ENCODE results near the gene KRTAP1-4. TPM values are rescaled to one million over a fixed set of nuclear protein-coding genes. Genes with fewer than 3 reads are reported as not detected.

KRTAP1-4 gene
- total RNA-seq, 1 experiment from 2014 or later, result not detected

GRCh38 chr17:41008811-41009210 lies 21.2 kb downstream of the KRTAP1-4 start, which contains the start of gene KRTAP3-1:
TSS of gene KRTAP3-1 (minus strand) at chr17:41009128. CDS start at chr17:41009074, 54 bp downstream.
- Histone ChIP-seq H3K4me1 (replicated peaks; ENCODE audit: insufficient read depth) (peaks cover 51% of the 10 kb centered on the region), H4K20me1 (ENCODE audit: insufficient read depth) (no peaks in the 10 kb centered on the region), H3K9me2 (ENCODE audit: insufficient read depth) (no peaks in the 10 kb centered on the region), H3K4me2 (peak within 1 kb of the TSS; percentile 34), H2AFZ (no peak within 1 kb of the TSS), H3K27me3 (ENCODE audit: insufficient read depth, low read depth) (no peaks in the 10 kb centered on the region), H3F3A (ENCODE audit: insufficient read depth, low read depth) (peaks cover 39% of the 10 kb centered on the region), H3K4me3 (no peak within 1 kb of the TSS), H3K27ac (peak within 1 kb of the TSS; percentile 59), H3K9me3 (ENCODE audit: insufficient read depth, low read depth) (no peaks in the 10 kb centered on the region; the same call in 1 of the 2 replicates), H3K36me3 (ENCODE audit: low read depth) (no peaks in the 10 kb centered on the region), H3K79me2 (ENCODE audit: low read depth) (no peaks in the 10 kb centered on the region)
- no peak for TF ChIP-seq CTCF (conservative IDR thresholded peaks at IDR 0.05)
- no peak for TF ChIP-seq EZH2 (IDR thresholded peaks at IDR 0.05; ENCODE audit: low read depth)
- intact Hi-C loops (cut with micrococcal nuclease; ENCODE audit: unreplicated experiment), result no loop called here
- no TSS peak for BruUV-seq (replicated peaks)
- no peak for DNase-seq
- CTCF ChIA-PET, result no interaction called here
- POLR2A ChIA-PET (ENCODE audit: unreplicated experiment), result interaction anchor here (1.0 kb wide), 1 partner anchor 486 kb away, joined by 8 read pairs; no protein-coding TSS in a partner anchor

- Histone ChIP-seq H3K4me1 (replicated peaks; ENCODE audit: insufficient read depth) (peaks cover 28% of the 10 kb centered on the region), H2AFZ (no peak overlapping the region), H3K4me2 (no peak overlapping the region), H3F3A (ENCODE audit: insufficient read depth, low read depth) (peaks cover 12% of the 10 kb centered on the region), H3K27me3 (ENCODE audit: insufficient read depth, low read depth) (no peaks in the 10 kb centered on the region), H3K9me2 (ENCODE audit: insufficient read depth) (no peaks in the 10 kb centered on the region), H3K79me2 (ENCODE audit: low read depth) (no peaks in the 10 kb centered on the region), H3K9me3 (ENCODE audit: insufficient read depth, low read depth) (peaks cover 4% of the 10 kb centered on the region; the same call in 1 of the 2 replicates), H3K27ac (no peak overlapping the region), H3K36me3 (ENCODE audit: low read depth) (no peaks in the 10 kb centered on the region), H4K20me1 (ENCODE audit: insufficient read depth) (no peaks in the 10 kb centered on the region), H3K4me3 (no peak overlapping the region)
- ChIA-PET CTCF (no interaction called here), POLR2A (ENCODE audit: unreplicated experiment) (no interaction called here)
- DNase-seq, result no peak
- intact Hi-C loops (cut with micrococcal nuclease; ENCODE audit: unreplicated experiment), result no loop called here
- TF ChIP-seq CTCF (conservative IDR thresholded peaks at IDR 0.05), result no peak
- TF ChIP-seq EZH2 (IDR thresholded peaks at IDR 0.05; ENCODE audit: low read depth), result no peak
- no TSS peak for BruUV-seq (replicated peaks)
Observed at GRCh38 chr17:41004397-41004796, 25.6 kb downstream of the KRTAP1-4 start.

- H3F3A ChIP-seq (ENCODE audit: insufficient read depth, low read depth), result peaks cover 8% of the 10 kb centered on the region; the same call in 1 of the 2 replicates
- BruUV-seq (replicated peaks), result no TSS peak
- no peaks in the 10 kb centered on the region for H3K27me3 ChIP-seq (ENCODE audit: insufficient read depth, low read depth)
- H3K4me2 ChIP-seq, result no peak overlapping the region
- CTCF ChIA-PET, result interaction anchor here (0.7 kb wide), 1 partner anchor 14 kb away, joined by 3 read pairs; no protein-coding TSS in a partner anchor
- H3K27ac ChIP-seq, result no peak overlapping the region
- POLR2A ChIA-PET (ENCODE audit: unreplicated experiment), result no interaction called here
- no peak overlapping the region for H2AFZ ChIP-seq
- TF ChIP-seq EZH2 (IDR thresholded peaks at IDR 0.05; ENCODE audit: low read depth) (no peak), CTCF (conservative IDR thresholded peaks at IDR 0.05) (no peak)
- intact Hi-C loops (cut with micrococcal nuclease; ENCODE audit: unreplicated experiment), result no loop called here
- DNase-seq, result no peak
- no peaks in the 10 kb centered on the region for H4K20me1 ChIP-seq (ENCODE audit: insufficient read depth)
- H3K79me2 ChIP-seq (ENCODE audit: low read depth), result no peaks in the 10 kb centered on the region
- peaks cover 23% of the 10 kb centered on the region for H3K4me1 ChIP-seq (replicated peaks; ENCODE audit: insufficient read depth)
- no peaks in the 10 kb centered on the region for H3K9me2 ChIP-seq (ENCODE audit: insufficient read depth)
- H3K9me3 ChIP-seq (ENCODE audit: insufficient read depth, low read depth), result peaks cover 4% of the 10 kb centered on the region; the same call in 1 of the 2 replicates
- H3K36me3 ChIP-seq (ENCODE audit: low read depth), result no peaks in the 10 kb centered on the region
- no peak overlapping the region for H3K4me3 ChIP-seq
Observed at GRCh38 chr17:41003926-41004325, 26.1 kb downstream of the KRTAP1-4 start.
